Stimulated activated naive CD4-positive, alpha-beta T cell treated with Interleukin-2 at 50 U/mL for 16 hours (primary cell): ENCODE measurements around the gene KRT86.
A peak's percentile ranks its signal among the peaks of the same experiment; 100 is the strongest.
"Not testable (repeated sequence)": the region's sequence is repeated elsewhere in the genome, so short reads cannot be mapped to it uniquely, and the experiment has no call there.

Experiments used
- DNase-seq: peaks from one replicate; lab custom pipeline; 2025; lab: John Stamatoyannopoulos, UW

Gene KRT86

DNA sequence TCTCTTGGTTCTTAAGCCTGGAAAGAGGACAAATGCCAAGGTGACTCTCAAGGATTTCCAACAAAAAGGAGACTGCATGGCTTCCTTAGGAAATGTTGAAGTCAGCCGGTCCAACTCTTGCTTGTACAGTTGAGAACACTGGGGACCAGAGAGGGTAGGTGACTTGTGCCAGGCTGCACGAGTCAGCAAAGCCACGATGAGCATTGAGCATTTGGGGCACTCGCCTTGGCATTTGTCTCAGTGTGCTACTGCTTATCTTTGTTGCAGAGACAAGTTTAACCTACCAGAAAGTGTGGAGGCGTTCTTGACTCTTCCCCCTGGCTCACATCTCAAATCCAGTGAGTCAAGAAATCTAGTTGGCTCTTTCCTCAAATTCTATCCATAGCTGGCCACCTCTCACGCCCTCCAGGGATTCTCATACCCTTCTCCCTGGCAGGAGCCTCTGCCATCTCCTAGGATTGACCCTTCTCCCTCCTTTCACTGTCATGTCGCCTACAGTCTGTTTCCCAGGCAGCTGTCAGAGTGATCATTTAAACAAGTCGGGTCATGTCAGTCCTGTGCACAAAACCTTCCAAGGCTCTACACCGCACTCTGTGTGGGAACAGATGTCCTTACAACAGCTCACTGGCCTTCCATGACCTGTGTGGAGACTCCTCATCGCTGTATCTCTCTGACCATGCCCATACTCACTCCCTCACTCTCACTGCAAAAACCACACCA is 64.0 kb downstream of the KRT86 start:
- DNase-seq, result no peak

DNA sequence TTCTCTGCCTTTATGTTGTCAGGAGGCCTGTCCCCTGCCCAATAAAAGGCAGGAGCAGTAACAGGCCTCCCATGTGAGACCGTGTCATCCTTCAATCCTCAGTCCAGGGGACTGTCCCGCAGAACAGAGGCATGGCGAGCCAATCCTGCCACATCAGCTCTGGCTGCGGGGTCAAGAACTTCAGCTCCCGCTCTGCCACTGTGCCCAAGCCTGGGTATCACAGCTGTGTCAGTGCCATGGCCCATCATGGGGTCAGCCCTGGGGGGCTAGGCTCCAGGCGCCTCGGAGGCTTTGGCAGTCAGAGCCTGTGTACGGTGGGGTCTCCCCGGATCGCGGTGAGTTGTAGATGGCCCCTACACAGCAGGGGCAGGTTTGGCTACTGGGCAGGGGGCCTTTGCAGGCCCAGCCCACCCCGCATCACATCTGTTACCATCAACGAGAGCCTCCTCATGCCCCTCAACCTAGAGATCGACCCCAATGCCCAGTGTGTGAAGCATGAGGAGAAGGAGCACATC is 66.7 kb downstream of the KRT86 start:
- no peak for DNase-seq

DNA sequence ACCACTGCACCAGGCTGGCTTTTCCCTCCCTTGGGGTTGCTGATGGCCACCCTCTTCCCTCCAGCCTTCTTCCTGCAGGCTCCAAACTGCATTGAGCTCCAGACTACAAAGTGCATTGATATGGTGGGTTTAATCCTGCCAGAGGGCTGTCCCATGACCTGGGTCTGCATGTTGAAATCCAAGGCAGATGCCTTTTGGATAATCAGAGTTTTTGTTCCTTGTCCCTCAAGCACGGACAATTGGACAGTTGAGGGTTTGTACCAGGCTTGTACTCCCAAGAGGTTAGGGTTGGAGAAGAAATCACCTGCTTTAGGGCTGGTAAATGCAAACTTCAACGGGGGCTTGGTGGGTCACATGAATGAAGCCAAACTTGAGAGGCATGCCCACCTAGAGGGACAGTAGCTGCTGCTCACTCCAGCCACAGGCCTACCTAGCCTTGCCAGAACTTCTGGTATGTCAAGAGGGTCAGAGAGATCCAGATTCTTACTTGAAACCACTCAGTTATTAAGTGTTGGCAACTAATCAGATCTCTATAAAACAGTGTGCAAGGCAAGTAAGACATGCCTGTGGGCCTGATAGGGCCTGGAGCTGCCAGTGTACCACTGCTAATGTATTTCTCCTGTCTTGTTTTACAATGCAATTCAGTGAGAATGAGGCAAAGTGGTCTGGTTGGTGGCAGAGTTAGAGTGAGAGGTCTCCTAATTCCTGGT is 68.5 kb downstream of the KRT86 start:
- no peak for DNase-seq

DNA sequence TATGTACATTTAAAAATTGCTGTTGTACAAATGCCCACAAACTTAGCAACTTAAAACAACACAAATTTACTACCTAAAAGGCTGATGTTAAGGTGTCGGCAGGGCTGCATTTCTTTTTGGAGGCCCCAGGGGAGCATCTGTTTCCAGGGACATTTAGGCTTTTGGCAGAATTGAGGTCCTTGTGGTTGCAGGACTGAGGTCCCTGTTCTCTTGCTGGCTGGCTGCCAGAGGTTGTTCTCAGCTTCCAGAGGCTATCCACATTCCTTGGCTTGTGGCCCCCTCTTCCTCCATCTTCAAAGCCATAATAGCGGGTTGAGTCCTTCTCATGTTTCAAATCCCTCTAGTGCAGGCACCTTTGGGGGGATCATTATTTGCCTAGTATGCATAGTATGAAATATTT is 69.1 kb downstream of the KRT86 start:
- DNase-seq, result no peak

DNA sequence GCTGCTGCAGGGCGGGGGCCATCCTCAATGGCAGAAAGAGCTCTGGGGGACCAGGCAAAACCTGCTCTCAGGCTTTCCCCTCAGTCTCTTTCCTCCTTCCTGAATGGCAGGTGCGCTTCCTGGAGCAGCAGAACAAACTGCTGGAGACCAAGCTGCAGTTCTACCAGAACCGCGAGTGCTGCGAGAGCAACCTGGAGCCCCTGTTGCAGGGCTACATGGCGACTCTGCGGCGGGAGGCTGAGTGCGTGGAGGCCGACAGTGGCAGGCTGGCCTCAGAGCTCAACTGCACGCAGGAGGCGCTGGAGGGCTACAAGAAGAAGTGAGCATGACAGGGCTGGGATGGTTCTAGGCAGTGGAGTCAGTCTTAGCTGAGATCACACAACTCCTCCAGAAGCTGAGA is 69.7 kb downstream of the KRT86 start:
- no peak for DNase-seq

DNA sequence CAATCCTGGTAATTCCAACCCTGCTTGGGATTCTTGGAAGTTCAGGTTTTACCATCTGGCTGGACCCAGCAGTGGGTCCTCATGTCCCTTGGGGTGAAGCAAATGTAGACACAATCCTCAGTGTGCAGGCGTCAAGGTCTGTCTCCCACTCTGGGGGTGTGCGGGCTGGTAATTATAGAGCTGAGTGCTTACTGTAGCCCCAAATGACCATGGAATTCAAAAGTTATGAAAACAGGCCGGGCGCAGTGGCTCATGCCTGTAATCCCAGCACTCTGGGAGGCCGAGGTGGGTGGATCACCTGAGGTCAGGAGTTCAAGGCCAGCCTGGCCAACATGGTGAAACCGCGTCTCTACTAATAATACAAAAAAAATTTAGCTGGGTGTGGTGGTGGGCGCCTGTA is 70.6 kb downstream of the KRT86 start:
- DNase-seq, result not testable (repeated sequence)

DNA sequence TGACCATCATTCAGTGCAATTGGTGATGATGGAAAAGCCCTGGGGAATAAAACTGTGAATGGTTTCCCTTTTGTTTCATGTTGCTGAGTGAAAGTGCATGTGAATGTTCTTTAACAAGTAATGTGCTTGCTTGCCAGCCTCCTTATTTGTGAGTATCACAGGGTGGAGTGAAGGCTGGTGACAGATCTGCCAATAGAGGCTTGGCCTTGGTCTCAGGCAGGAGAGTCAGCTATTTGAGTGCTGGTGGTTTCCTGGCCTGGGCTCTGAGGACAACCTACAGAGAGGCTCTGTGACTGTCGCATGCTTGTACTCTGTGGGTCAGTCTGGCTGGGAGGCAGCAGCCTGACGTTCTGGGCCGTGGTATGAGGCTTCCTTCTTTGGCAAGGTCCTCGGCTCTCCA is 72.1 kb downstream of the KRT86 start:
- no peak for DNase-seq

DNA sequence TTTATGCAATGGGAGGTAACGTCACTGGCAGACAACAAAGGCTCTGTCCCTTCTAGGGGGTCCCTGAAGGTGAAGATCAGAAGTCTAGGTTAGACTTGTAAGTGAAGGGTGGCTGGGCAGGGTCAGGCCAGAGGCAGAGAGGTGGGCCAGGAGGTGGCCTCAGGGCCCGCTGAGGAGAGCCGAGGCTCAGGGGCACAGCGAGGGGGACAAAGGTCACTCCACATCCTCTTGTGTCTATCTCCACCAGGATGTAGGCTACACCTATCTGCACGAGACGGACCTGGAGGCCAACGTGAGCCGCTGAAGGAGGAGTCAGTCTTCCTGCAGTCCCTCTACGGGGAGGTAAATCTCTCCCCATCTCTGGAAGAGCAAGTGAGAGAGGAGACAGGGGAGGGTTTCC is 72.6 kb downstream of the KRT86 start:
- DNase-seq, result no peak

DNA sequence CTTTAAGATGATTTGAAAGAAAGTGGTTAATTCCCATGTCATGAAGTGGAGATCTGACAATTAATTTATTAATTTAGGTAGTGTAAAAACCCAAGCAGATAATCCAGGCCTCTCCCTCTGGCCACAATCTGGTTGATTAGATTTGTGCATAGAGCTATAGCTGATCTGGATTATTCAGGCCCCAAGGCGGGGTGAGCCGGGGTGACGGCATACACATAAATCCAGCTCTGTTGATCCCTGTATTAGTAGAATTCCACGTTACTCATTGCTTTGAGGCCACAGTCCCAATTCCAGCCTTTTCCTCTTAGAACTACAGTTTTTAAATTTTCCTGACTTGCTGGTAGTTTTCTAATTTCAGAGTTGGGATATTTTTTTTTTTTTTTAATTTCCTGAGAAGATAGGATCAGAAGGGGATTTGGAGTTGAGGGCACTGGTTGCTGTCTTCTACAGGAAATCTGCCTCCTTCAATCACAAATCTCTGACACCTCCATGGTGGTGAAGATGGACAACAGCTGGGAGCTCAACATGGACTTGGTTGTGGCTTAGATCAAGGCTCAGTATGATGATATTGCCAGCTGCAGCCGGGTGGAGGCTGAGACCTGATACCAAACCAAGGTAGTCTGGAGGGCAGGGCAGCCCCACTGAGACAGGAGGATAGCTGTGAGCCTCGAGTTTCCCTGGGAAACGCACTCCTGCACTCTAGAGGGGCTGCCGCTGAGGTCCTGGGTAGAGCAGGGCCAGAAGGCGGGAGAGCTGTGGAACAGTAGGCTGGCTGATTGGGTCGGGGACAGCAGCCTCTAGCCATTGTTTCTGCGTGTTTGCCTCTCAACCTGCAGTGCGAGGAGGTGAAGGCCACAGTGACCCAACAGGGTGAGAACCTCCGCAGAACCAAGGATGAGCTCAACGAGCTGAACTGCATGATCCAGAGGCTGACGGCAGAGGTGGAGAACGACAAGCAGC is 73.4 kb downstream of the KRT86 start:
- no peak for DNase-seq

DNA sequence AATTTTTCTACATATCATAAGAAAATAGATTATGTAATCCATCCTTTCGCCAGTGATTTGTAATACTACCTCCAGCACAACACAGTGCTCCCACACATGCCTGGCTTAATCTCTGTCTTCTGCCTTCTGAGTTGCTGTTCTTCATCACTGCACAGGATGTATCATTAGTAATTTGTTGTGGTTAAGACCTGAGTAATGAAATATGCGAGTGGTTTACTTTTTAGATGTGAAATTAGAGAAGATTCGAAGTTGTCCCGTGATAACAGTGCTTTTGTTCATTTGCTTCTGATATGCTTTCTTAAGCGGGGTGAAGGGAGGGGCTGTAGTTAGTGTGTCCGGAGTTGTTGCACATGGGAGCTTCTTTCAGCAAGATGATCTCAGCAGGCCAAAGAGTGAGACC is 74.8 kb downstream of the KRT86 start:
- no peak for DNase-seq

DNA sequence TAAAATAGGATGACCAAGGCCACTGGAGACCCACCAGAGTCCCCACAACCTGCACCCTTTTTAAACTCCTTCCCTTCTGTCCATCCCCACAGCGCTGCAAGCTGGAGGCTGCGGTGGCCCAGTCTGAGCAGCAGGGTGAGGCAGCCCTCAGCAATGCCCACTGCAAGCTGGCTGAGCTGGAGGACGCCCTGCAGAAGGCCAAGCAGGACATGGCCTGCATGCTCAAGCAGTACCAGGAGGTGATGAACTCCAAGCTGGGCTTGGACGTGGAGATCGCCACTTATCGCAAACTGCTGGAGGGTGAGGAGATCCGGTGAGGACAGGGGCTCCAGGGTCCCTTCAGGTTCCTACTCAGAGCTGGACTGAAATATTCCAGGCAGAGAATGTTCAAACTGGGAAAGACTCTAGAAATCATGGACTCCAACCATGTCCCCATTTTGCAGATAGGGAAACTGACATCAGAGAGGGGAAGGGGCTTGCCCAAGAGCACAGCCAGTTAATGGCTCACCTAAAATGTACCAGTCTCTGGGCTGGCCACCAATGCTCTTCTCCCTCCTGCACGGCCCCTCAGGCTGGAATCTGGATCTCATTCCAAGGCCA is 75.7 kb downstream of the KRT86 start:
- no peak for DNase-seq

DNA sequence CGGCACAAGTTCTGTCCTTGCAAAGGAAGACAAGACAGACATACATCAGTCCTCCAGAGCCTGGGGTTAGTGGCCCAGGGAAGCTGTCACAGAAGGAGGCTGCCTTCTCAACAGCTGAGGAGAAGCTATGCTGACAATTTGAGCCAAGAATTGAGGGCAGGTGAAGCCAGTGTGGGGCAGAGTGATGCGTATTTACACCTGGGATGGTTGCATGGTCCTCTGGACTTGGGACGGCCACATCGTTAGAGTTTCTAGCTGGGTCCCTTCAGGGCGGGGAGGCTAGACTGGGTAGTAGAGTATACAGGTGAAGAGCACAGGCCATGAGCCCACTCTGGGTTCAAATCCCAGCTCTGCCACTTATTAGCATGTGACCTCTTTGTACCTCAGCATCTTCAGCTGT is 76.3 kb downstream of the KRT86 start:
- DNase-seq, result no peak

DNA sequence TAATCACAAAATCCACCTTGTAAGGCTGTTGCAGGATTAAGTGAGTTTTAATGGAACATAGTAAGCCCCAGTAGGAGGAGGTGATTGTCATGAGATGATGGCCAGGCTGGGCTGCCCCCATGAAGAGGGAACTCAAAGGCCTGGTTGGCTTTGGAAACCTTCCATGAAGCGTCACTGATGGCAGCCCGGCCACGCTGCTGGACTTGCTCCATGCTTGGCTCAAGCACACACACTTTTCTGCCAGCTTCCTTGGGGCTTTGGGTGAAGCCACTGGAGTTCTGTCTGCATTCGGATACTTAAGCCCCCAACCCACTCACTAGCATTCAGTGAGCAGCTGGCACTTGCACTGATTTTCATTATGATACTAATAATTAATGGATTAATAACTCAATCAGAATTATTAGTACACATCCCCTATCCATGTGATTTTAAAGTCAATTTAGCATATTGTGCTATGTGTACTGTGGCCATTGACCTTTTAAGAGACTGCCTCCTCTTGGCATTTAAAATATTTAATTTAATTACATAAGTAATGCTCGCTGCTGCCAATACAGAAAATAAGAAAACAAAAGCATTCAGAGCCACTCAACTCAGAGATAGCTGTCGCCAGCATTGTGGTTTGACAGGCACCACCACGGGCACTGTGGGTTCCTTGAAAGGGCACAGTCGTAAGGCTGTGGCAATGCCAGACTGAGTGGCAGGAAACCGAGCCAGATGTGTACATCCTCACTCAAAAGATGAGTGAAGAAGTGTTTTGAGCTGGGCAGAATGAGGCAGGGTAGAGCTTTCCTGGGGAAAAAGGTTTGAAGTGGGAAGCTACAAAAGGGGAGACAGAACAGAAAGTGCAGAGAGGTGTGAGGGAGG is 77.0 kb downstream of the KRT86 start:
- peak; percentile 13 for DNase-seq

DNA sequence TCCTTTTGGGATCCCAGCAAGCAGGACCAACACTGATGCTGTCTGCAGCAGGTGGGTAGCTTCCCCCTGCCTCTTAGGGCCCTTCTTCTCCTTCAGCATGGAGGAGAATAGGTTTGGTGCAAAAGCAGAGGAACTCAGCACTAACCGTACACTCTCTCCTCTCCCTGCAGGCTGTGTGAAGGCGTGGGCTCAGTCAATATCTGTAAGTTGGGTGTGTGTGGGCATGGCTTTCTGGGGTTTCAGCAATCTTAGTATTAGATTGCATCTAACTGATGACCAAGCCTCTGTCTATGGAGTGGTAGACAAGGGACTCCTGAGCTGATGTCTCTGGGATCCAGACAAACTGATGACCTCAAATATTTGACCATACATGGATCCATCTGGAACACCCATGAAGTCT is 78.5 kb downstream of the KRT86 start:
- no peak for DNase-seq

DNA sequence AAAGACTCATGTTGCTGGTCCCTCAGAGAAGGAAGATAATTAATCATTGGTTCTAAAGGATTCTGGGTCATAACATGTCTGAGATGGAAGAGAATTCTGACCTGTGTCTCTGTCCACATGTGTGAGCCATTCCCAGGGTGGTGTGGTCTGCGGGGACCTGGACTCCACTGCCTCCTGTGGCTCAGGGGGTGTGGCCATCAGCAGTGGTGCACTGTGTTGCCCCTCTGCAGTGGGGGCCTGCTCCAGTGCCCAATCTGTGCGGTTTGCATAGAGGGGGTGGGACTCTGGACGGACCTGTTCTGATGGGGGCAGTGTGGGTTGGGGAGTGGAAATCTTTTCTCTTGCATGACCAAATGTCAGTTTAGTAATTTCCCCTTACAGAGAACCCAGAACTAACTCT is 79.3 kb downstream of the KRT86 start:
- DNase-seq, result no peak

DNA sequence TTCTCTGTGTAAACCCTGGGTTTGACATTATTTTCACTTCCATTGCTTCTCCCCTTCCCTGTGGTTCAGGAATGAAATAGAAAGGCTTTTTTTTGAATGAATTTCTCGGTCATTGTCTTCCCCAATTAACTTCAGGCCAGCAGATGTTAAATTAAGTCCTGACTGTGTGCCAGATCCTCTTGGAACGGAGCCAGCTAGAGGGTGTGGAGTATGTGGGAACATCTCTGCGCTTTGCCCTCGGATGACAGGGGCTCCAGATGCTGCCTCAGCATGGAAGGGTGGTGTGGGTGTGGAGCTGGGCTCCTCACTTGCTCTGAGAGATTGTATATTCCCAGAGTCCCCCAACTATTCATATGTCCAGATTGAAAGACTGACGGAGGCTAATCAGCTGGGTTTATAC is 79.8 kb downstream of the KRT86 start:
- no peak for DNase-seq

DNA sequence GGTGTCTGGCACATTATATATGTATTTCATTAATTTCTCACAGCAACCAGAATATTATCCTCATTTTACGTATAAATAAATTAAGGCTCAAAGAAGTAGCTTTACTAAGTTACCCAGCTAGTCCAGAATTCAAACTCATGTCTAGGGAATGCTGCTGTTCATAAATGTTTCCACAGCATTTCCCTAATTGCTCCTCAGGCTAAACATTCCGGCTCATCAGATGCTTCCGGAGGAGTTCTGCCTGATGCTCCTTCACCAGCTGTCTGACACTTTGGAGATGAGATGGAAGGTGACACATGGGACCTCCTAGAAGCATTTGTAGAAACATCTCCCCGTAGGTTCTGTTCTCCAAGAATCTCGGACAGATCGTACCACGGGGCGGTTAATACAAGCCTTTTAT is 80.7 kb downstream of the KRT86 start:
- no peak for DNase-seq

DNA sequence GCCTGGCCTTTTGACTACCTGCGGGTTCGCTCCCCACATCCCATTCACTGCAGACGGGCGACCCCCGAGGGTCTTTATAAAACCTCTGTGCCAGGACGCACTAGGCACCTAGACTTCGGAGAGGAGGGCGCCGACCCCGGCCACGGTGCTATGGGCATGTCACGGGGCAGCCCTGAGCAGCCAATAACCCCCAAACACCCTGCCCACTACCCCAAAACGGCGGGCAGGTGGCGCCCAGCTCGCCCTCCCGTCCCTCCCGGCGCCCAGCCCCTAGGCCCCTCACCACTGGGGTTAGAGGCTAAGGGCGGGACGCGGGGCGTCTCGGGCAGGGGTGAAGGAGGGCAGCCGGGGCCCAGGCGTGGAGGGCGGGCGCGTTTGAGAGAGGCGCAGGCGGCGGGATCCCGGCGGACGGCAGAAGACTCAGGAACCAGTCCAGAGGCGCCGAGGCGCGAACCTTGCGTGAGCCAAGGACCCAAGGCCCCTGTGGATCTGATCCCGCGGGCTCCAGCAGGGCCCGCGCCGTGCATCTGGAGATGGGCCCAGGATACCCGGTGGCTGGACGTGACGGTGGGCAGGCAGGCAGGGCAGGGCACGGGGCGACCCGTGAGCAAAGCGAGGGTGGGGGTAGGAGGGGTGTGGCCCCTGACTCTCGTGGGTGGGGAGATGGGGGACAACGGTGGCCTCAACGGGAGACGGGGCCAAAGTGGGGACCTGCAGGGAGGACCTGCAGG is 81.8 kb downstream of the KRT86 start:
- no peak for DNase-seq

DNA sequence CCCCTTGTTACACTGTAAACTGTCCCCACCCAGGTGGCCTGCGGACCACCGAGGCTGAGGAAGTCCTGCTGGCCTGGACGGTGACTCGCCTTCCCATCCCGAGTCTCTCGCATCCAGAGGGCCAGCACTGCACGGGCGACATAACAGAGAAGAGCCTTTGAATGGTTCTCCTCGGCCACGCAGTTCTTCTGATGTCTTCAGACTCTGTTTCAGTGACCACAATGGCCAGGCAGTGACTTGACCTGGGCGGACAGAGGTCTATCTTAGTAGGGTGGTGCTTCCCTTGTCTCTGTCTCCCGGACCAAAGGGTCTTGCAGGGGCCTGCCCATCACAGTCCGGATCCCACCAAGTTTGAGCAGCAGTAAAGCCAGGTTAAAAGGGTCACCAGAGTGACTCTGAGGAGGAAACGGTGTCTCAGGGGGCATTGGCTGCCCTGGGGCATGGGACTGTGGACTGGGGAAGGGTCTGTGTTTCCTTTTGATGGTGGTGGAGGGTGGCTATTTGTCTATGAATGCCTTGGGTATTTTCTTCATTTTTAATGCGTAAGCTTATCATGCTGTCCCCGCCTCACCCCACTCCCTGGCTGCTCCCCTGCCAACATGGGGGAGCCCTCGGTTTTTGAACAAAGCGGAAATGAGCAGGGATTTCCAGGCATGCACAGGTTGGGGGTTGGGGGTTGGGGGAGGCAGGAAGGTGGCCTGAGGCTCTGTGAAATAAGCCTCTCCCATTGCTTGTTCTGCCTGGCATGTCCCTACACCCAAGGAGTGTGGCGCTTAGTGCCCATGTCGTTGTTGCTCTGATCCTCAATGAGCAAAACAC is 82.5 kb downstream of the KRT86 start:
- no peak for DNase-seq
